Ectodermal cell (in vitro differentiated cells): Measurements from ENCODE around the gene SH2B3.

Source experiments
- H3K27ac ChIP-seq: 2 replicates; pipeline ENCODE4 v1.7.0; 2013; ENCODE audit warnings: mild to moderate bottlenecking, low read depth, low read length; ENCODE audit not compliant: insufficient read depth, poor library complexity, severe bottlenecking
- H3K27me3 ChIP-seq: 2 replicates; pipeline ENCODE4 v1.7.0; 2013; ENCODE audit warnings: mild to moderate bottlenecking, low read length; ENCODE audit not compliant: insufficient read depth, control insufficient read depth, poor library complexity, severe bottlenecking
- H3K36me3 ChIP-seq: one replicate; pipeline ENCODE4 v1.7.0; 2013; ENCODE audit warnings: low read length; ENCODE audit not compliant: control insufficient read depth, insufficient read depth
- H3K4me1 ChIP-seq: one replicate; pipeline ENCODE4 v1.7.0; 2013; ENCODE audit warnings: low read length; ENCODE audit not compliant: control insufficient read depth, insufficient read depth
- H3K4me3 ChIP-seq: 2 replicates; pipeline ENCODE4 v1.7.0; 2013; ENCODE audit warnings: low read depth, low read length, control low read depth; ENCODE audit not compliant: insufficient read depth
- H3K9me3 ChIP-seq: 2 replicates; pipeline ENCODE4 v1.7.0; 2013; ENCODE audit warnings: mild to moderate bottlenecking, low read length, moderate library complexity; ENCODE audit not compliant: control insufficient read depth
- WGBS, 2 experiments: methylation state at CpG; one replicate each; pipeline ENCODE4 v1.1.7; 2013; ENCODE audit warnings: missing lambda C conversion rate in 2 of 2; 5-methylcytosine and 5-hydroxymethylcytosine counted together

SH2B3 gene

GRCh38 chr12:111417784-111418593 is 12.3 kb downstream of the SH2B3 start:
- 97% methylated on average over 67 of the region's 67 CpGs for WGBS, 2 experiments
- no peak overlapping the region for H3K27ac ChIP-seq
- H3K36me3 ChIP-seq = no peaks in the 10 kb centered on the region
- no peaks in the 10 kb centered on the region for H3K9me3 ChIP-seq
- no peaks in the 10 kb centered on the region for H3K27me3 ChIP-seq
- no peak overlapping the region for H3K4me3 ChIP-seq
- no peaks in the 10 kb centered on the region for H3K4me1 ChIP-seq

GRCh38 chr12:111418594-111418880 is 12.8 kb downstream of the SH2B3 start:
- Histone ChIP-seq H3K27me3 (no peaks in the 10 kb centered on the region), H3K9me3 (no peaks in the 10 kb centered on the region), H3K27ac (no peak overlapping the region), H3K36me3 (no peaks in the 10 kb centered on the region), H3K4me1 (no peaks in the 10 kb centered on the region), H3K4me3 (no peak overlapping the region)
- WGBS, 2 experiments = 96% methylated on average over 30 of the region's 30 CpGs

DNA sequence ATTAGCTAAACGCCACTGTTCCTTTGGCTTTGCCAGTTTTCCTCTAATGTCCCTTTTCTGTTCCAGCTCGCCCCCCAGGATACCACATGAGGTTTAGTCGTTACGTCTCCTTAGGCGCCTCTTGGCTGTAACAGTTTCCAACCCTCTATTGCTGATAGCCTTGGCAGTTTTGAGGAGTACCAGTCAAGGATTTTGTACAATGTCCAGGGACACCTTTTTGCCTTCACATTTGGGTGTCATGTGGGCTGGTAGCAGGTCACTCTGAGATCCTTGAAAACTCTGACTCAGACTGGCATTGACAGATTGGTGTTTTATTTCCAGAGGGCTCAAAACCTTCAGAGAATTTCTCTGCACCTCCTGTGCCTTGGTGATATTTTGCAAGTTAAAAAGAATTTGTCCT is 14.1 kb downstream of the SH2B3 start:
- WGBS, 2 experiments = 92 to 93% methylated on average over 5 of the region's 5 CpGs
- H3K9me3 ChIP-seq = no peaks in the 10 kb centered on the region

DNA sequence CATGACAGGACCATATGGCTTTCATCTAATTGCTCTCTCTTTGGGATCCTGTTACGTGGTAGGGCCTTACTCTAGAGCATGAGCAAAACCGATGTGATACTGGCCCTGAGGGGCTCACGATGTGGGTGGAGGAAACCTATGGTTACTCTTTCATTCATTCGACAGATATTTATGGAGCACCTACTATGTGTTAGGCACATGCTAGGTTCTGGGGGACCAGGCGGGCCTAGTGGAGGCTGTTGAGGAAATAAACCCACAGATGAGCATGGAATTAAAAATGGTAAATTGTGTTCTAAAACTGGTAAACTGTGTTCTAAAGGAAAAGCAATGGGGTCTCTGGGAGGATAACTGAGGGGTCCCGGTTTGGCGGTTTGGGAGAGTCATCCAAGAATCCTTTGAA is 14.8 kb downstream of the SH2B3 start:
- H3K9me3 ChIP-seq = no peaks in the 10 kb centered on the region
- no peak overlapping the region for H3K27ac ChIP-seq
- no peaks in the 10 kb centered on the region for H3K27me3 ChIP-seq
- H3K4me1 ChIP-seq = peaks cover 11% of the 10 kb centered on the region
- H3K36me3 ChIP-seq = no peaks in the 10 kb centered on the region
- no peak overlapping the region for H3K4me3 ChIP-seq
- WGBS, 2 experiments = 96 to 97% methylated on average over 7 of the region's 7 CpGs

More for the DNA sequence above, 14.1 kb downstream of the SH2B3 start:
- H3K36me3 ChIP-seq = no peaks in the 10 kb centered on the region
- H3K27ac ChIP-seq = no peak overlapping the region
- H3K4me1 ChIP-seq = peaks cover 4% of the 10 kb centered on the region
- H3K27me3 ChIP-seq = no peaks in the 10 kb centered on the region
- no peak overlapping the region for H3K4me3 ChIP-seq

DNA sequence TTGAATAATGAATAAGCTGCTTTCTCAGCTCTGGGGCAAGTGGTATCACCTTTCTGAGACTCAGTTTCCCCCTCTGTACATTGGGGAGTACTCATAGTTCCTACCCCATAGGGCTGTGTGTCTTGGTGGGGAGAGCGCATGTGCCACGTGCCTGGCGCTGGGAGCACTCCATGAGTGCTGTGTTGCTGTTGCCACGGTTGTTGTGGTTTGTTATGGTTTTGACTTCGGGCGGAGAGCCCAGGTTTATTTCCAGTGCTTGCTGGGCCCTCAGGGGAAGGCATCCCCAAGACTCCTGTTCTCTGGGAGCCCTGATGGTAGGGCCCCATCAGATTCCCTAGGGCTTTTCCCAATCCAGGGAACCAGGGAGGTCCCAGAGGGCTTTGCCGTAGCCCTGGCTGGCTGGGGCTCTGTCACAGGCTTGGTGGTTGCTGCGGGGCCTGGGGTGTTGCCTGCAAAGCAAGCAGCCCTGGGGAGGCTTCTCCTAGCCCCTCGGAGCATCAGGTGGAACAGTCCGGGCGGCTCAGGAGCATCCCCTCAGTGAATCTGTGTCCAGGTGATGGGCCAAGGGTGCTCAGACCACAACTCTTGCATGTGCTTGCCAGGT is 18.6 kb downstream of the SH2B3 start:
- WGBS, 2 experiments = 92% methylated on average over 11 of the region's 11 CpGs
- H3K36me3 ChIP-seq = no peaks in the 10 kb centered on the region

GRCh38 chr12:111424793-111425251 is 19.1 kb downstream of the SH2B3 start:
- H3K9me3 ChIP-seq = no peaks in the 10 kb centered on the region
- H3K27me3 ChIP-seq = no peaks in the 10 kb centered on the region
- no peak overlapping the region for H3K4me3 ChIP-seq
- 83 to 88% methylated on average over 6 of the region's 6 CpGs for WGBS, 2 experiments
- no peak overlapping the region for H3K27ac ChIP-seq
- peaks cover 15% of the 10 kb centered on the region for H3K4me1 ChIP-seq
- H3K36me3 ChIP-seq = no peaks in the 10 kb centered on the region

More for the DNA sequence above, 18.6 kb downstream of the SH2B3 start:
- Histone ChIP-seq H3K4me1 (peaks cover 15% of the 10 kb centered on the region), H3K27ac (no peak overlapping the region), H3K27me3 (no peaks in the 10 kb centered on the region), H3K4me3 (no peak overlapping the region), H3K9me3 (no peaks in the 10 kb centered on the region)

GRCh38 chr12:111425655-111426054 is 19.9 kb downstream of the SH2B3 start:
- Histone ChIP-seq H3K27me3 (no peaks in the 10 kb centered on the region), H3K4me1 (peaks cover 15% of the 10 kb centered on the region), H3K9me3 (no peaks in the 10 kb centered on the region), H3K36me3 (no peaks in the 10 kb centered on the region), H3K27ac (no peak overlapping the region), H3K4me3 (no peak overlapping the region)
- 90 to 95% methylated on average over 8 of the region's 8 CpGs for WGBS, 2 experiments

- 92% methylated on average over 11 of the region's 11 CpGs for WGBS, 2 experiments
- Histone ChIP-seq H3K4me3 (no peak overlapping the region), H3K4me1 (peaks cover 15% of the 10 kb centered on the region), H3K36me3 (no peaks in the 10 kb centered on the region), H3K27me3 (no peaks in the 10 kb centered on the region), H3K27ac (no peak overlapping the region), H3K9me3 (no peaks in the 10 kb centered on the region)
Measured at GRCh38 chr12:111426344-111427185, 20.8 kb downstream of the SH2B3 start.

GRCh38 chr12:111427417-111428074 is 21.8 kb downstream of the SH2B3 start:
- H3K9me3 ChIP-seq = no peaks in the 10 kb centered on the region
- H3K4me3 ChIP-seq = no peak overlapping the region
- H3K27ac ChIP-seq = no peak overlapping the region
- 93 to 95% methylated on average over 7 of the region's 7 CpGs for whole genome bisulfite sequencing, 2 experiments
- H3K27me3 ChIP-seq = no peaks in the 10 kb centered on the region
- H3K36me3 ChIP-seq = no peaks in the 10 kb centered on the region
- peaks cover 15% of the 10 kb centered on the region for H3K4me1 ChIP-seq
